NCI-H146 treated with DMSO at 0.1 percent for 48 hours (cell line): ENCODE measurements around the gene ADGRD1.

Source experiments
- DNase-seq: peaks from one replicate; lab custom pipeline; 2025; ENCODE audit not compliant: unreplicated experiment; lab: John Stamatoyannopoulos, UW

ADGRD1 gene

GRCh38 chr12:131130311-131130911 lies 176.7 kb downstream of the ADGRD1 start:
- no peak for DNase-seq

- no peak for DNase-seq
These were observed 177.5 kb downstream of the ADGRD1 start for GRCh38 chr12:131131077-131131807.

GRCh38 chr12:131131808-131132117 lies 178.1 kb downstream of the ADGRD1 start:
- DNase-seq: no peak

- no peak for DNase-seq
These were observed 178.6 kb downstream of the ADGRD1 start for GRCh38 chr12:131132118-131132892.

- no peak for DNase-seq
These were observed 179.6 kb downstream of the ADGRD1 start for GRCh38 chr12:131133015-131133905.

- DNase-seq: no peak
These were observed 180.3 kb downstream of the ADGRD1 start for GRCh38 chr12:131133994-131134393.

- DNase-seq: no peak
These were observed 181.0 kb downstream of the ADGRD1 start for GRCh38 chr12:131134523-131135310.

GRCh38 chr12:131135311-131135785 lies 181.6 kb downstream of the ADGRD1 start:
- no peak for DNase-seq

GRCh38 chr12:131135786-131136538 lies 182.3 kb downstream of the ADGRD1 start:
- DNase-seq: no peak

- no peak for DNase-seq
These were observed 182.8 kb downstream of the ADGRD1 start for GRCh38 chr12:131136539-131136872.

- no peak for DNase-seq
These were observed 183.5 kb downstream of the ADGRD1 start for GRCh38 chr12:131137009-131137835.

- no peak for DNase-seq
These were observed 184.3 kb downstream of the ADGRD1 start for GRCh38 chr12:131137836-131138637.

- no peak for DNase-seq
These were observed 185.1 kb downstream of the ADGRD1 start for GRCh38 chr12:131138638-131139362.

GRCh38 chr12:131139363-131140068 lies 185.8 kb downstream of the ADGRD1 start:
- DNase-seq: no peak

- DNase-seq: no peak
These were observed 186.3 kb downstream of the ADGRD1 start for GRCh38 chr12:131140069-131140435.

- no peak for DNase-seq
These were observed 187.0 kb downstream of the ADGRD1 start for GRCh38 chr12:131140697-131141096.

- DNase-seq: no peak
These were observed 187.8 kb downstream of the ADGRD1 start for GRCh38 chr12:131141514-131141913.
